ENCODE data around the gene PHF21A. TPM values are rescaled to one million over a fixed set of nuclear protein-coding genes. Genes with fewer than 3 reads are reported as not detected.

PHF21A gene
- polyA plus RNA-seq, 3 donors = 6.2 to 95.2 (median 14.0) TPM

GRCh38 chr11:45902452-45903380 is 218.5 kb downstream of the PHF21A start:
- H4K20me1 ChIP-seq (ENCODE audit: insufficient read depth, low read length) = no peaks in the 10 kb centered on the region
- intact Hi-C loops (cut with micrococcal nuclease) = no loop called here
- Mint-ChIP-seq H3K27me3 (ENCODE audit: low read depth in 3 of 3) (peaks cover 39 to 67% (median 45%) of the 10 kb centered on the region in 3 donors), H3K36me3 (peaks cover 3 to 4% of the 10 kb centered on the region in 2 donors), H3K9me3 (peaks cover 0 to 11% (median 5%) of the 10 kb centered on the region in 7 donors), H3K27ac (no peak overlapping the region), H3K4me3 (no peak overlapping the region), H3K4me1 (peaks cover 10% of the 10 kb centered on the region)
- 94% methylated on average over 49 of the region's 56 CpGs for WGBS (ENCODE audit: insufficient coverage)
- no peaks in the 10 kb centered on the region for H3K79me2 ChIP-seq (ENCODE audit: insufficient read depth, low read length)
- no peak overlapping the region for H3K4me3 ChIP-seq (replicated peaks in 1 of 3; ENCODE audit: low read depth in 2 of 3, low read length in 3 of 3)
- no peaks in the 10 kb centered on the region for H3K36me3 ChIP-seq (replicated peaks in 1 of 2; ENCODE audit: control insufficient read depth in 1 of 2, insufficient read depth in 2 of 2, low read length in 2 of 2)
- DNase-seq = no peak
- H3K27me3 ChIP-seq (ENCODE audit: control insufficient read depth in 2 of 2, insufficient read depth in 2 of 2, low read length in 2 of 2) = peaks cover 21 to 38% of the 10 kb centered on the region in 2 donors
- peaks cover 11 to 15% of the 10 kb centered on the region in 2 donors for H3K4me1 ChIP-seq (ENCODE audit: control insufficient read depth in 1 of 2, insufficient read depth in 2 of 2, low read length in 2 of 2)
- H3K9ac ChIP-seq (ENCODE audit: insufficient read depth, low read length, poor library complexity, severe bottlenecking) = no peak overlapping the region
- H3K4me2 ChIP-seq (replicated peaks; ENCODE audit: extremely low read depth, low read length, poor library complexity, severe bottlenecking) = no peak overlapping the region
- TF ChIP-seq, protein P1, sequence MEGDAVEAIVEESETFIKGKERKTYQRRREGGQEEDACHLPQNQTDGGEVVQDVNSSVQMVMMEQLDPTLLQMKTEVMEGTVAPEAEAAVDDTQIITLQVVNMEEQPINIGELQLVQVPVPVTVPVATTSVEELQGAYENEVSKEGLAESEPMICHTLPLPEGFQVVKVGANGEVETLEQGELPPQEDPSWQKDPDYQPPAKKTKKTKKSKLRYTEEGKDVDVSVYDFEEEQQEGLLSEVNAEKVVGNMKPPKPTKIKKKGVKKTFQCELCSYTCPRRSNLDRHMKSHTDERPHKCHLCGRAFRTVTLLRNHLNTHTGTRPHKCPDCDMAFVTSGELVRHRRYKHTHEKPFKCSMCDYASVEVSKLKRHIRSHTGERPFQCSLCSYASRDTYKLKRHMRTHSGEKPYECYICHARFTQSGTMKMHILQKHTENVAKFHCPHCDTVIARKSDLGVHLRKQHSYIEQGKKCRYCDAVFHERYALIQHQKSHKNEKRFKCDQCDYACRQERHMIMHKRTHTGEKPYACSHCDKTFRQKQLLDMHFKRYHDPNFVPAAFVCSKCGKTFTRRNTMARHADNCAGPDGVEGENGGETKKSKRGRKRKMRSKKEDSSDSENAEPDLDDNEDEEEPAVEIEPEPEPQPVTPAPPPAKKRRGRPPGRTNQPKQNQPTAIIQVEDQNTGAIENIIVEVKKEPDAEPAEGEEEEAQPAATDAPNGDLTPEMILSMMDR (IDR thresholded peaks at IDR 0.05) = no peak
- H3K27ac ChIP-seq (ENCODE audit: low read depth in 1 of 2, low read length in 2 of 2) = no peak overlapping the region
- H2AFZ ChIP-seq (ENCODE audit: insufficient read depth, low read depth, low read length, poor library complexity, severe bottlenecking) = no peak overlapping the region
- H3K9me3 ChIP-seq (replicated peaks in 1 of 2; ENCODE audit: control insufficient read depth in 1 of 2, insufficient read depth in 1 of 2, low read length in 2 of 2) = peaks cover 4 to 23% of the 10 kb centered on the region in 2 donors

GRCh38 chr11:45901626-45902025 is 219.6 kb downstream of the PHF21A start:
- Histone ChIP-seq H3K4me1 (ENCODE audit: control insufficient read depth in 1 of 2, insufficient read depth in 2 of 2, low read length in 2 of 2) (peaks cover 11 to 15% of the 10 kb centered on the region in 2 donors), H3K27ac (ENCODE audit: low read depth in 1 of 2, low read length in 2 of 2) (no peak overlapping the region), H4K20me1 (ENCODE audit: insufficient read depth, low read length) (no peaks in the 10 kb centered on the region), H3K36me3 (replicated peaks in 1 of 2; ENCODE audit: control insufficient read depth in 1 of 2, insufficient read depth in 2 of 2, low read length in 2 of 2) (no peaks in the 10 kb centered on the region), H3K4me2 (replicated peaks; ENCODE audit: extremely low read depth, low read length, poor library complexity, severe bottlenecking) (no peak overlapping the region), H3K79me2 (ENCODE audit: insufficient read depth, low read length) (no peaks in the 10 kb centered on the region), H2AFZ (ENCODE audit: insufficient read depth, low read depth, low read length, poor library complexity, severe bottlenecking) (no peak overlapping the region), H3K4me3 (replicated peaks in 1 of 3; ENCODE audit: low read depth in 2 of 3, low read length in 3 of 3) (no peak overlapping the region), H3K27me3 (ENCODE audit: control insufficient read depth in 2 of 2, insufficient read depth in 2 of 2, low read length in 2 of 2) (peaks cover 24 to 49% of the 10 kb centered on the region in 2 donors), H3K9me3 (replicated peaks in 1 of 2; ENCODE audit: control insufficient read depth in 1 of 2, insufficient read depth in 1 of 2, low read length in 2 of 2) (peaks cover 4 to 23% of the 10 kb centered on the region in 2 donors), H3K9ac (ENCODE audit: insufficient read depth, low read length, poor library complexity, severe bottlenecking) (no peak overlapping the region)
- H3K27ac Mint-ChIP-seq = peak overlapping the region in 3 of 7 donors; percentile 13 to 83 (median 49)
- peaks cover 3 to 4% of the 10 kb centered on the region in 2 donors for H3K36me3 Mint-ChIP-seq
- intact Hi-C loops (cut with micrococcal nuclease) = no loop called here
- peaks cover 47 to 78% (median 54%) of the 10 kb centered on the region in 3 donors for H3K27me3 Mint-ChIP-seq (ENCODE audit: low read depth in 3 of 3)
- TF ChIP-seq, protein P1 (IDR thresholded peaks at IDR 0.05) = no peak
- DNase-seq = no peak
- H3K9me3 Mint-ChIP-seq = peaks cover 0 to 11% (median 5%) of the 10 kb centered on the region in 7 donors
- 90% methylated on average over 6 of the region's 6 CpGs for WGBS (ENCODE audit: insufficient coverage)
- H3K4me1 Mint-ChIP-seq = peaks cover 10% of the 10 kb centered on the region
- H3K4me3 Mint-ChIP-seq = peak overlapping the region in 1 of 2 donors; percentile 81

Data from CD14-positive monocyte (primary cell).